OCI-M1 (cell line): Measurements from ENCODE around the gene FLVCR2.
"Not testable (repeated sequence)": the region's sequence is repeated elsewhere in the genome, so short reads cannot be mapped to it uniquely, and the experiment has no call there.

Experiments used
- DNase-seq: peaks from one replicate; lab custom pipeline; 2025; lab: John Stamatoyannopoulos, UW

FLVCR2 gene

DNA sequence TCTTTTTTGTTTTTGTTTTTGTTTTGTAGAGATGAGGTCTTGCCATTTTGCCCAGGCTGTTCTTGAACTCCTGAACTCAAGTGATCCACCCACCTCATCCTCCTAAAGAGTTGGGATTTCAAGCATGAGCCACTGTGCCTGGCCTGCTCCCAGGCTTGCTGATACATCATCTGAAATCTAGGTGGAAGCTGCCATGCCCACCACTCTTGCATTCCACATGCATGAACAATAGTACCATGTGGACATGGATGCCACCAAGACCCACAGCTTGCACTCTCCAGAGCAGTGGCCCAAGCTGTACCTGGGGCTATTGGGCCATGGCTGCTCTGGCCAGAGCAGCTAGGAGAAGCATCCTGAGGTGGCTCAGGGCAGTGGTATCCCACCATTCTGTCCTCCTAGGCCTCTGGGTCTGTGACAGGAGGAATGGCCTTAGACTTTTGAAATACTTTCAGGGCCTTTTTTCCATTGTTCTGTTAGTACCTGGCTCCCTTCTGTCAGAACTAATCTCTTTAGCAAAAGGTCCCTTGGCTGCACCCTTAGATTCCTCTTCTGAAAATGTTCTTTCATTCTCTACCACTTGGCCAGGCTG, 13.7 kb downstream of the FLVCR2 start:
- DNase-seq, result no peak

DNA sequence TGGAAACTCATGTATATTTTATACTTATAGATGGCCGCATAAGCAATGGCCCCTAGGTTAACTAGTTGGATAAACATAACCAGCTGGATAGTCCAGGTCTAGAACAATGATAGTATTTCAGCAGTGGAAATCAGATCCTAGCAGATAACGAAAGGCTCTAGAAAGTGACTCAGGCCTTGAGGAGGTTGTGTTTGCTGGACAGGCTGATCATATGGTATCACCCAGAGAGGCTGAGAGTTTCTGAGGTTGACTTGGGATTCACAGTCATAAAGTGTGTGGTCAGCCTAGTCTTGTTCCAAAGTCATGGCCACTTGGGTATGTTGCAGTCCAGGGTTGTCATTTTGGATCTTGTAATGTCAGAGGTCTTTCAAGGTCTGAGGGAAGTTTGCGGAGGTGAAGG, 16.8 kb downstream of the FLVCR2 start:
- no peak for DNase-seq

DNA sequence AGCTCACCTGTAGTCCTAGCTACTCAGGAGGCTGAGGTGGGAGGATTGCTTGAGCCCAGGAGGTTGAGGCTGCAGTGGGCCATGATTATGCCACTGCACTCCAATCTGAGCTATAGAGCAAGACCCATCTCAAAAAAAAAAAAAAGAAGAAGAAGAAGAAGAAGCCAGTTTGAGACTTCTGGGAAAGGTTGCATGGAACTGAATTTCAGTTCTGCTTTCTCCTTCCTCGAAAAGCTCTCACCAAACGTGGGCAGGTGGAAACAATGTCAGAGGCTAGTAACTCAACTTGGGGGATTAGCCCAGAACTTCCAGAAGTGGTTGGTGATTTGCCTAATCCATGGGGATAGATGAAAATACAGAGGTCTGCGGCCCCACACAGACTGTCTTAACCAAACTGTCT, 18.7 kb downstream of the FLVCR2 start:
- DNase-seq, result peak; percentile 2

DNA sequence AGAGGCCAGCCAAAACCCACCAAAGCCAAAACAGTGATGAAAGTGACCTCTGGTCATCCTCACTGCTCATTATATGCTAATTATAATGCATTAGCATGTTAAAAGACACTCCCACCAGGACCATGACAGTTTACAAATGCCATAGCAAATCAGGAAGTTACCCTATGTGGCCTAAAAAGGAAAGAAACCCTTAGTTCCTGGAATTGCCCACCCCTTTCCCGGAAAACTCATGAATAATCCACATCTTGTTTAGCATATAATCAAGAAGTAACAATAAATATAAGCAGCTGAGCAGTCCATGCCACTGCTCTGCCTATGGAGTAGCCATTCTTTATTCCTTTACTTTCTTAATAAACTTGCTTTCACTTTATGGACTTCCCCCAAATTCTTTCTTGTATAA, 21.7 kb downstream of the FLVCR2 start:
- peak; percentile 40 for DNase-seq

DNA sequence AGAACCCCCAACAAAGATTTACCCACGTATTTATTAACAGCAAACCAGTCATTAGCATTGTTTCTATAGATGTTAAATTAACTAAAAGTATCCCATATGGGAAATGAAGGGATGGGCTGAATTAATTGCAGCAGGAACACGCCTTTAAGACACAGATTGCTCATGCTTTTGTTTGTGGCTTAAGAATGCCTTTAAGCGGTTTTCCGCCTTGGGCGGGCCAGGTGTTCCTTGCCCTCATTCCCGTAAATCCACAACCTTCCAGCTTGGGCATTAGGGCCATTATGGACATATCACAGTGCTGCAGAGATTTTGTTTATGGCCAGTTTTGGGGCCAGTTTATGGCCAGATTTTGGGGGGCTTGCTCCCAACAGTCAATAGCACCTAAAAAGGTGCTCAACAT, 22.6 kb downstream of the FLVCR2 start:
- DNase-seq, result not testable (repeated sequence)

DNA sequence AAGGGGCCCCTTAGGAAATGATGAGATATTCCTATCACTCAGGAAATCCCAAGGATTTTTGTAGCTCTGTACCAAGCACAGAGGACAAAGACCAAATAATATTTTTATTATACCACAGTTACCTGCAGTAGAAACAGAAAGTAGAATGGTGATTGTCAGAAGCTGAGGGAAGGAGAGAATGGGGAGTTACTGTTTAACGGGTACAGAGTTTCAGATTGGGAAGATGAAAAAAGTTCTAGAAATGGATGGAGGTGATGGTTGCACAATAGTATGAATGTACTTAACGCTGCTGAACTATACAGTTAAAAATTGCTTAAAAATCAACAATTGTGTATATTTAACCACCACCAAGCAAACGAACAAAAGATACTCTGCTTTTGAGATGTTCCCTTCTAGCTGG, 24.1 kb downstream of the FLVCR2 start:
- DNase-seq, result no peak

DNA sequence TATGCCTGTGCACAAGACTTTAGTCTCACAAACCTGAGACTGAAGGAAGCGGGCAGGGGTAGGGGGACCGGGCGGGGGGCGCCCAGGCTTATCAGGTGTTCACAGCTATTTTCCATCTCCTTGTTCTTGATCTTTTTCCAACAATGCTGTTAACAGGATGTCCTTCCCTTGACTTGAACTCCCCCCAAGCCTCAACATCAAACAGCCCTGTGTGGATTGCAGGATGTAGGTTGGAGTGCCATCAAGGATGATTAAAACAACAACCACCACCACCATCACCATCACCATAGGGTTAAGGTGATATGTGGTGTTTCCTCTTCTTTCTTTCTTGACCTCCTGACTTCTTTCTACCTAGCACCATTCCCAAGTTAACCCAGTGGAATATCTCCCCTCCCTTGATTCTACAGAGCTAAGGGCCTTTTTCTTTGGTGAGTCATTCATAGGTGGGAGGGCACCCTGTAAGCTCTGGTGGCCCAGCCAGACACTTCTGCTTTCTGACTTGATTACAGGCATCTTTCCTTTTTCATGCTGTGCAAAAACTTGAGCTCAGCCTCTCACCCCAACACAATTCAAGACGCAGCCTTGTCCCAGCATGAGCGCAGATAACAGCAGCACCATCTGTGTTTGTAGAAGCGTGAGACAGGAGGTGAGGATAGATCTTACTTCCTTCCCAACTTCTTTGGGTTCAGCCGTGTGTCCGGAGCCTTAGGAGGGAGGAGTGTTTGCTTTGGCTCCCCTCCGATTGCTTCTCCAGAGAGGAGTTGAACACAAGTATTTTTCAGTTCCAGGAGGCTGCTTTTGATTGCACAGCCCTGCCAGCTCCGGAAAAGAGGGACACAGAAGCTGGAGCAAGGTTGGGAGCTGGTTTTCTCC, 26.8 kb downstream of the FLVCR2 start:
- peak; percentile 62 for DNase-seq

DNA sequence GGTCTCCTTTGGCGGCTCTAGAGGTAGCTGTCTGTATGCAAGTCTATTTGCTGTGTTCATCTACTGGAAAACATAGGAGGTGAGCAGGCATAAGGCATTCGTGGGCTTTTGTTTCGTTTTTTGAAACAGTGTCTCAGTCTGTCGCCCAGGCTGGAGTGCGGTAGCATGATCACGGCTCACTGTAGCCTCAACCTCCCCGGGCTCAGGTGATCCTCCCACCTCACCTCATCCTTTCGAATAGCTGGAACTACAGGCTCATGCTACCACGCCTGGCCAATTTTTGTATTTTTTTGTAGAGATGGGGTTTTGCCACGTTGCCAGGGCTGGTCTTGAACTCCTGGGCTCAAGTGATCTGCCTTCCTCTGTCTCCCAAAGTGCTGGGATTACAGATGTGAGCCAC, 27.5 kb downstream of the FLVCR2 start:
- DNase-seq, result no peak

DNA sequence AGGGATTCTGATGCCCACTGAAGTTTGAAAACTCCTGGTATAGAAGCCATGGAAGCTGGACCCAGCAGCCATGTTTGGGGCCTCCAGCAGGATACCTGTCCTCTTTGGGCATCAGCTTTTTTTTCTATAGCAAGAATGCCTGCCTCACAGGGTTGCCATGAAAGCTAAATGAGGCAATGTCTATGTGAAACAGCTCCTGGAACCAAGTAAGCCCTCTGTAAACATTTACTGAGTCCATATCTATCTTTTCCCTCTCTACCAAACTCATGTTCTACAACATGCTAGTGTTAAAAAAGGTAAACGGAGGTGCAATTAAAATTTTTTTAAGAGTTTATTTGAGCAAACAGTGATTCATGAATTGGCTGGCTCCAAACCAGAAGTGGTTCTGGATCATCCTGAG, 28.6 kb downstream of the FLVCR2 start:
- DNase-seq, result no peak

DNA sequence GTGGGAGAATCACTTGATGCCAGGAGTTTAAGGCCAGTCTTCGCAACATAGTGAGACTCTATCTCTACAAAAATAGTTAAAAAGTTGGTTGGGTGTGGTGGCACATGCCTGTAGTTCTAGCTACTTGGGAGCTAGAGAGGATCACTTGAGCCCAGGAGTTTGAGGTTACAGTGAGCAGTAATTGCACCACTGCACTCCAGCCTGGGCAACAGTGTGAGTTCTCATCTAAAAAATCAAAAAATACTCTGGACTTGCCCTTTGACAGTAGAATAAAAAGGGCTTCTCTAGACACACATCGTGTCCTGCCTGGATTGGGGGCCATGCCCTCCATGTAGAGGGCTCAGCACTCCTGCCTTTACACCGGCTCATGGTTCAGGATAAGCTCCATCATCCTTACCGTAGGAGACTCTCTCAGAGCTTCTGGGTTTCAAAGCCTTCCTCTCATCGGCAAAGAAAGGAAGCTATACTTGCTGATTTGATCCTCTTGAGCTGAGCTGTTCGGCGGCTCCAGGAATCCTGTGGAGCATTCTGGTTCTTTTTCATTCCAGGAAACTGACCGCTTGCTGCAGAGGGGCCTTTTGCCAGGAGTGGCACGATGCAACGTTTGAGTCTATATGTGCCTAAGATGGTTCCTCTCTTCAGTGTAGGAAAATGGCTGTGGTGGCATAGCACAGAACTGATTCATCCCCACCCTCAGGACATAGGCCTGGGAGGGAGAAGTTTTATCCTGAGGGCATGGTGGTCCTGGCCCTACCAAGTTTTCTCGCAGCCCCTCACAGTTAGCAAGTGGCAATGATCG, 29.6 kb downstream of the FLVCR2 start:
- DNase-seq, result no peak

DNA sequence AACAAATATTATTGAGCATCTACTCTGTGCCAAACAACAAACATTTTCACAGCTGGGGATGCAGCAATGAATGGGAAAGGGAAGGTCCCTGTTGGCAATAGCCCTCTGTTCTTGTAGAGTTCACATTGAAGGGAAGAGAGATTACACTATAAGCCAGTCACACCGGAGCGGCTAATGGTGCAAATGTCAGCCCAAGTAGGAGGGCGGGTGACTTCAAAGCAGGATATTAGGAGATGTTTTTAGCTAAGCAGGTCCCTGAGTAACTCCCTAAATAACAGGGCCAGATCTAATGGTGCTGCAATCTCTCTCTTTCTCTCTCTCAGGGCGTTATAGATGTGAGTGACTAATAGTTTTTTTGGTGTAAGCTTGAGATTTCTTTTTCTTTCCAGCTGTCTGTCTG, 30.7 kb downstream of the FLVCR2 start:
- DNase-seq, result no peak

DNA sequence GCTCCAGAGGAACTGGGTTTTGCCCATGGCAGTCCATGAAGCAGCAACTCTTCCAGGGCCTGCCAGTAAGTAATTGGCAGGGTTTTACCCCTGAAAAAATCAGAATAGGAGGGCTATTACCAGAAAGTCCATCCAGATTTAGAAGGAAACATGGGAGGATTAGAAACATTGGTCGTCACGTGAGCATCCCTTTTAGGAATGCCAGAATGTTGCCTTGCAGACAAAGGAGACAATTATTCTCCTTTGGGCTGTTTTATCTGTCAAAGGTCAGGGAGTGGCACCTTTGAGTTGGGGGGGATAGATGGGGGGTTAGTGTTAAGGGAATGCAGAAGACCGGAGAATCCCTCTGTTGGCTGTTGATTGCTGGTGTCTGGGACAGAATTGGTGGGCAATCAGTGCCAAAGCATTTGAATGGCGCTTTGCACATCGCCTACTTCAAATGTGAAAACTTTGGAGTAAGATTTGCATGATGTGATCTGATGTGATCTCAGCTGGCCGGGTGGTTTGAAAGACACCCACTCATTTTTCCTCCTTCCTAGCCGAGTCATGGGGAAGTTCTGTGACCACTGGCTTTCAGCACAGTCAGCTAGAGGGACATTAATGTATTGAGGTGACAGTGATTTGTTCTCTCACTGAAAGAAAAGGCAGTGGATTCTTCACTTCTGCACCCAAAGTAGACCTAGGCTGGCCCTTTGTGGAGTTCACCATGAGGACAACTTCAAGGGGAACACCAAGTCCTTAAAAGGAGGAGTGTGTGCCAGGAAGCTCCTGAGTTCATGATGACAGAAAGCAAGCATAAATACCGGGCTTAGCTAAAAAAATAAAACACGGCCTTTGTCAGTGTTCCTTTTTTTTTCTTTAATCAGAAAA, 31.4 kb downstream of the FLVCR2 start:
- DNase-seq, result no peak

DNA sequence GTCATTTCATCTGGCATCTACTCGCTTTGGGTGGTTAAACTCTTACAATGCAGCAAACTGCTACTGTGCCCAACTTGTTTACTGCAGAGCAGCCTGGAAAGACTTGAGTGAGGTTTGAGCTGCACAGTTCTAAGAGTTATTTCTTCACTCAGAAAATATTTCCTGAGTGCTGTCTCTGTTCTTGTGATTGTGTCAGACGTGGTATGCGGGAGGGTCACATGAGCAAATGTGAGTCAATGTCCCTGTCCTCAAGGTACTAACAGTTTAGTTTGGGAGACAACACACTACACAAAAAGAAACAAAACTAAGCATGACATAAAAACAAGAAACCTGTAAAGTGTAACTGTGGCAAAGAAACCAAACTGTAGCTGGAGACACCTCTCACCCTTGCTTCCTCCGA, 32.4 kb downstream of the FLVCR2 start:
- DNase-seq, result no peak

DNA sequence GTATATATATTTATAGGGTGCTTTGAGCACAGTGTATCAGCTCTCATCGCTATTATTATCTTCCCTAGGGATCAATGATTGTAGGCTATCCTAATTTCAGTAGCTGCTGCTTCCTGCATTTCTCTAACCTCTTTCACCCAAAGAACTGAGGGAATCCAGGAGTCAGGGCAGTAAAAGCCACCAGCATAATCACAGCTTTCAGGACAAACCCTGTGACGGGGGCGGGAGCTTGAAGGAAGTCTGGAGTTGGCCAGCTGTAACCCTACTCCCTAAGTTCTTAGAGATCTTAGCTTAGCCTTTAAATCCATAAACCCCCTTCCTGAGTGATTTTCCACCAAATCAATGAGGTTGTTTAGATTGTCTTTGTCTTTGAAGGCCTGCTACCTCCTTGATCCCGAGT, 33.7 kb downstream of the FLVCR2 start:
- no peak for DNase-seq

DNA sequence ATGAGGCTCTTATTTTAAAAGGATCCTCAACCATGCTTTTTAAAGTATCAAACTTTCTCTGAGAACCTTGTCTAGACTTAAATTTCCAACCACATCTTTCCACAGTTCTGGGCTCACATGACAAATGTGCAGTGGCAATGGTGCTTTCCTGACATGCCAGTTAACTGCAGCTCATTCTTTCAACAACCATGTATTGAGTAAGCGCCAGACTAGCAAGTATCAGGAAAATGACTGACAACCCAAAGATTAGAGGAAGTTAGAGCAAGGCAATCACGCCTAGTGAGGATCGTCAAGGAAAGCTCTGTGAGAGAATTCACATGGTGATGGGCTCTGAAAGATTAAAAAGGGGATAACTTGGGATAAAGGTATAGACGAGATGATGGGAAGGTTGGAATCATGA, 35.8 kb downstream of the FLVCR2 start:
- DNase-seq, result no peak

DNA sequence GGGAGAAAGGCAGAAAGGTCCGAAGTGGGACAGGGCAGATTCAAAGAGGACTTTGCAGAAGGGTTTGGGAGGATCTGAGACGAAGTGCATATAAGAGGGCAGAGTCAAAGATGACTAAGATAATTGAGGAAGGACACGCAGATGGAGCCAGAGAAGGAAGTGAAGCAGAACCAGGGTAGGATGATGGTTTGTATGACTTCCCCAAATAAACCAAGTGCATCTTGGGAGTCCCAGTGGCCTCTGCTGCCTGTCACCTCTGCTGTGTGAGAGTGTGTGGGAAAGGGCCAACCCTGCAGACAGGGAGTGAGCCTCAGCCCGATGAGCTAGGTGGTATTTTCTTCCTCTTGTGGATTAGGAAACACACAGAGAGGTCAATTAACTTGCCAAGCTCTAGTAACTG, 36.8 kb downstream of the FLVCR2 start:
- DNase-seq, result peak; percentile 3

DNA sequence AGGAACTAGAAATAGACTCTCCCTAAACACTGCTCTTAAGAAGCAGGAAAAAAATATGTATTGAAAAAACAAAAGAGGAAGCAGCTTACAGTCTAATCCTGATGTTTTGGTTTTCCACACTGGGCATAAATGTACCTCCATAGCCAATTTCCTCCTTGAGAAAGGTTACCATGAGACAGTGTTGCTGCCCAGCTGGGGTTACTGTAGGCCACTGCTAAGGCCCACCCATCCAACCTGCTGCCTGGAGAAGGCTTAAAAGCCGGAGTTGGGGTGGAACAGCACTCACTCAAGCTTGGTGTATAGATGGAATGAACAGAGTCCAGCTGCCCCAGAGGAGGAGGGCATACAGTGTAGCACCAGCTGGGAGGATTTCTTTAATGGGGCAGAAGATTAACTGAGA, 41.1 kb downstream of the FLVCR2 start:
- no peak for DNase-seq

DNA sequence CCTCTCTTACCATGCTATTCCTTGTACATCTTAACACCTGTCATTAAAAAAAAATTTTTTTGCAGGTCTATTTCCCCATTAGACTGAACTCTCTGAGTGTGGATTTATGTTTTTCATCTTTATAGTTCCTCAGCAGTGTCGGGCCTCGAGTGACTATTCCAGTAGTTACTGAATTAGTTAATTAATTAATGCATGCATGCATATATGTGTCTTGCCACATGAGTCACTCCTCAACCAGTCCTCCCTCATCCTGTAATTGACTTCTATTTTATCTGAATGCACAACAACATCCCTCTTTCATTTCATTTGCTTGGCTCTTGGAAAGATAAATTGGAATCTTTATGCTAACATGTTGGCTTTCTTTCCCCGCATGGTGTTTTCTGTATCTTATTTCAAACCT, 46.6 kb downstream of the FLVCR2 start:
- DNase-seq, result no peak

DNA sequence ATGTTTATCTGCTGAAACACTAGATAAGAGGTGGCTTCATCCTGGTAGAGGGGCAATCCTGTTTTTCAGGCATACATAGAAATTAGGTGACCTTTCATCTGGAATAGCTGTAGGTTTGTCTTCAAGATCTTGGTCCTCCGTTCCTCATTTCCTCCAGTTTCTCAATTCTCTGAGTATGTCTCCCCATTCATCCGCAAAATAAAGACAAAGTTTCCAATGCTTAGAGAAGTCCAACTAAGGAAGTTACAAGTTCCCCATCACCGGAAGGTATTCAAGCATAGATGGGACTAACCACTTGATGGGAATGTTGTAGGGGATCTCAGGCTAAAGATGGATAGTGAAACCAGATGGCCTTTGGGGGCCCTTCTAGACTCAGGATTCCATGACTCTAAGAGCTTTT, 48.0 kb downstream of the FLVCR2 start:
- no peak for DNase-seq

DNA sequence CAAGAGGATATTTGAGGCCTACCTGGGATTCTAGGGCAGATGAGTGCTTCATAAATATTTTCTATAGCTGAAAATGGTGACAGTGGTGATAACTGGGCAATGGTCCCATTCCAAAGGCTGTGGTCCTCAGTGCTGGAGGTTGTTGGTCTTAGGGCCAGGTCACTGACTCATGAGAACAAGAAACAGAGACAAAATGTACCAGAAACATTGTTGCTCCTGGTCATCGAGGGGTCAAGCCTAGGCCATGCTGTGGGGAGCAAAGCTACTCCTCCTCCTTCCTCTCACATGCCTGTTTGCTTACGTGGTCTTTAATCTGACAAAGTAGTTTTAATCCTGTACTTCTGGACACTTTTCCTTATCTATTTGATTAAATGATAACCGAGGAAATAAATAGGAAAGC, 48.4 kb downstream of the FLVCR2 start:
- no peak for DNase-seq

DNA sequence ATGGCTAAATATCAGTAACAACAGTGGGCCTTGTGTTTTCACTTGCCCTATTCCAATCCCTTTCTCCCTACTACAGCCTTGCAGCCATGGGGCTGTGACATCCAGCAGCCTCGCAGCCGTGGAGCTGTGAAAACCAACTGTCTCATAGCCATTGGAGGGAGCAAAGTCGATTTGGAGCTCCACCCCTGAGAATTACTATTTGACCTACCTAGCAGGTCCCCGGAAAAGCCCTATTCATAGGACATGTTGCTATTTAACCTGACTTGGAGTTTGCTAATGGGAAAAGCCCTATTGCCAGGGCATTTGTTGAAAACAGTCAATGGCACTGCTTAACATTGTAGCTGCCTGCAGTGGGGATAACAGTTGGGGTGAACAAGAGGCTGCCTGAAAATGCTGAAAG, 49.0 kb downstream of the FLVCR2 start:
- DNase-seq, result no peak

DNA sequence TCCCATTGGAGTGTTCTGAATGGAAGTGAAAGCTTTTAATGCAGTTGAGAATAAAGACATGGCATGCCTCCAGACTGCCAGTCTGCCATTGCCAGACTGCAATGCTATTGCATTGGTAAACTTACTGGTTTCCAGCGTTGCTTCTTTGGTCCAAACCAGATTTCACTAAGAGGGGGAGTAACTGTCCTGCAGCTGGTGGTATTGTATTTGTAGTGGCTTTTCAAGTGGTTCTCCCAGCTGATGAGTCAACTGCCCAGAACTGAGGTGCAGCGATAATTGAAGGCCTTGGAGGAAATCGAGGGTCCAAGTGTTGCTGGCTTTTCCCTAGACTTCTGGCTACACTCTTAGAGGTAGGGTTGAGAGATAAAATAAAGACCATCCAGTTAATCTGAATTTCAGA, 50.4 kb downstream of the FLVCR2 start:
- no peak for DNase-seq
